HEK293T (cell line): ENCODE measurements around the gene FARSA.

Experiments used
- FOXM1 ChIP-seq: fragments of 450-650 bp; IDR thresholded peaks from 2 replicates; pipeline ENCODE4 v1.6.1; 2017; ENCODE audit warnings: mild to moderate bottlenecking, borderline replicate concordance
- PKNOX1 ChIP-seq: fragments of 450-650 bp; IDR thresholded peaks from 2 replicates; pipeline ENCODE4 v1.6.1; 2016
- TARDBP ChIP-seq: fragments of 450-650 bp; IDR thresholded peaks from 2 replicates; pipeline ENCODE4 v1.6.1; 2016

- TF ChIP-seq FOXM1 (no peak), PKNOX1 (no peak), TARDBP (no peak)
These were observed 39.7 kb upstream of the FARSA start for GRCh38 chr19:12973236-12973635.
